ENCODE results near the gene BYSL. TPM values are rescaled to one million over a fixed set of nuclear protein-coding genes. Genes with fewer than 3 reads are reported as not detected.

BYSL gene
- polyA plus RNA-seq, 2 of the 4 experiments (the other 2 are of a cell fraction) = 28.8 to 61.8 TPM

- no peak for ATAC-seq
- Histone ChIP-seq H3K4me3 (no peak overlapping the region), H3K4me2 (no peak overlapping the region), H3K4me1 (peaks cover 37% of the 10 kb centered on the region), H3K9me3 (no peaks in the 10 kb centered on the region), H3K27ac (peak overlapping the region in 1 of 2 experiments; percentile 3; a peak in 1 of 6 replicates)
- POLR2A ChIA-PET = interaction anchor here (1.2 kb wide), 2 partner anchors 10 to 11 kb away, joined by 3 to 9 read pairs; partner anchors contain the start of genes BYSL and MED20
- DNase-seq (ENCODE audit: low read depth in 1 of 2, low spot score in 1 of 2) = no peak
- no peak for FAIRE-seq
- CTCF ChIA-PET = interaction anchor here (0.6 to 18.6 kb wide), 6 partner anchors 5 to 145 kb away, joined by 3 to 191 read pairs (median 105); partner anchors contain the start of genes BYSL, CCND3, MED20 and TAF8
- no peak for TF ChIP-seq REST (IDR thresholded peaks at IDR 0.05)
- no peak for TF ChIP-seq CBX2 (IDR thresholded peaks at IDR 0.05; ENCODE audit: borderline replicate concordance, low read depth)
- no peak for TF ChIP-seq CBX8 (IDR thresholded peaks at IDR 0.05)
- no peak for TF ChIP-seq ZFP36 (IDR thresholded peaks at IDR 0.05; ENCODE audit: borderline replicate concordance, partially characterized antibody)
- no peak for TF ChIP-seq RCOR1 (IDR thresholded peaks at IDR 0.05; ENCODE audit: low read depth, low read length)
- WGBS (ENCODE audit: missing lambda C conversion rate) = 77% methylated on average over 10 of the region's 15 CpGs
Measured at GRCh38 chr6:41932378-41932777, 11.1 kb downstream of the BYSL start.

- H3K4me1 ChIP-seq = peaks cover 58% of the 10 kb centered on the region
- CTCF ChIA-PET = interaction anchor here (1.1 to 18.6 kb wide), 6 partner anchors 8 to 134 kb away, joined by 4 to 191 read pairs (median 19); partner anchors contain the start of genes BYSL, MED20 and TAF8
- peak overlapping the region; percentile 93 to 99; a peak in 5 of 6 replicates for H3K27ac ChIP-seq
- H3K4me3 ChIP-seq = no peak overlapping the region
- TF ChIP-seq PBX3 (IDR thresholded peaks at IDR 0.05) (0 out of 2 replicates have a peak, but pooled peaks have one; percentile 37), HOXA7 (CRISPR knock-in tag; IDR thresholded peaks at IDR 0.05) (peak; percentile 2; the same call in 1 of the 2 replicates), POLR2AphosphoS2 (conservative IDR thresholded peaks at IDR 0.05; ENCODE audit: low read length) (no peak), CEBPB (IDR thresholded peaks at IDR 0.05) (peak in 1 of 2 experiments; percentile 3; a peak in 2 of 4 replicates)
- no peak for ATAC-seq
- POLR2A ChIA-PET = interaction anchor here (0.8 to 1.6 kb wide), 3 partner anchors 11 to 34 kb away, joined by 3 to 7 read pairs (median 3); partner anchors contain the start of gene MED20
- H3K4me2 ChIP-seq = peak overlapping the region; percentile 98; the same call in 2 of the 3 replicates
- FAIRE-seq = no peak
- peak in 1 of 2 experiments; percentile 24 for DNase-seq (ENCODE audit: low read depth in 1 of 2, low spot score in 1 of 2)
- no peaks in the 10 kb centered on the region for H3K9me3 ChIP-seq
- 60% methylated on average over 7 of the region's 7 CpGs for WGBS (ENCODE audit: missing lambda C conversion rate)
Measured at GRCh38 chr6:41934278-41935192, 13.2 kb downstream of the BYSL start.

GRCh38 chr6:41935193-41935574, 13.9 kb downstream of the BYSL start:
- 33% methylated on average over 1 of the region's 1 CpG for WGBS (ENCODE audit: missing lambda C conversion rate)
- ChIA-PET CTCF (interaction anchor here (0.8 to 18.6 kb wide), 11 partner anchors 9 to 148 kb away, joined by 3 to 191 read pairs (median 11); partner anchors contain the start of genes BYSL, MED20, TAF8 and TOMM6), POLR2A (interaction anchor here (0.7 to 3.4 kb wide), 4 partner anchors 11 to 146 kb away, joined by 3 to 11 read pairs (median 8); partner anchors contain the start of gene MED20)
- DNase-seq (ENCODE audit: low read depth in 1 of 2, low spot score in 1 of 2) = no peak
- Histone ChIP-seq H3K27ac (peak overlapping the region; percentile 93 to 99; a peak in 5 of 6 replicates), H3K4me2 (peak overlapping the region; percentile 98; the same call in 2 of the 3 replicates), H3K4me1 (peaks cover 64% of the 10 kb centered on the region), H3K9me3 (no peaks in the 10 kb centered on the region), H3K4me3 (no peak overlapping the region)
- ATAC-seq = no peak
- FAIRE-seq = no peak
- TF ChIP-seq HOXA7 (CRISPR knock-in tag; IDR thresholded peaks at IDR 0.05) (no peak), GATA3 (IDR thresholded peaks at IDR 0.05; ENCODE audit: borderline replicate concordance) (no peak), HDAC2 (IDR thresholded peaks at IDR 0.05) (no peak), ZC3H11A (IDR thresholded peaks at IDR 0.05) (no peak), ELK1 (IDR thresholded peaks at IDR 0.05; ENCODE audit: low read depth, low read length) (no peak), USF2 (IDR thresholded peaks at IDR 0.05) (no peak), RFX5 (IDR thresholded peaks at IDR 0.05) (no peak), HEYL (CRISPR knock-in tag; IDR thresholded peaks at IDR 0.05) (no peak), ZFP36 (IDR thresholded peaks at IDR 0.05; ENCODE audit: borderline replicate concordance, partially characterized antibody) (no peak), MYC (IDR thresholded peaks at IDR 0.05; ENCODE audit: borderline replicate concordance, low read length) (no peak), POLR2AphosphoS2 (conservative IDR thresholded peaks at IDR 0.05; ENCODE audit: low read length) (no peak), HES2 (IDR thresholded peaks at IDR 0.05) (no peak), REST (IDR thresholded peaks at IDR 0.05) (no peak)
